SK-MEL-5 (cell line): ENCODE measurements around the gene CD244. TPM values are rescaled to one million over a fixed set of nuclear protein-coding genes. Genes with fewer than 3 reads are reported as not detected.
"Not testable (repeated sequence)": the region's sequence is repeated elsewhere in the genome, so short reads cannot be mapped to it uniquely, and the experiment has no call there.

Experiments
- DNase-seq: peaks from one replicate; pipeline ENCODE4 v3.0.0-alpha.2; 2016; ENCODE audit warnings: low read depth, low spot score
- in situ Hi-C: cut with HindIII; loops from 2 replicates; pipeline ENCODE4 v1.10.0; 2016; ENCODE audit warnings: low sequenced_read_pairs, high pct_unique_total_duplicates, low pct_unique_long_range_greater_than_20kb
- total RNA-seq: library from RNA; depleted of rRNA; stranded (reverse); fragments of >200 nt; shearing (Covaris generic); gene quantifications from 2 replicates; pipeline ENCODE4 v1.2.3, GENCODE V29; 2014

CD244 gene
- total RNA-seq, 1 experiment from 2014 or later: 0.05 TPM

DNA sequence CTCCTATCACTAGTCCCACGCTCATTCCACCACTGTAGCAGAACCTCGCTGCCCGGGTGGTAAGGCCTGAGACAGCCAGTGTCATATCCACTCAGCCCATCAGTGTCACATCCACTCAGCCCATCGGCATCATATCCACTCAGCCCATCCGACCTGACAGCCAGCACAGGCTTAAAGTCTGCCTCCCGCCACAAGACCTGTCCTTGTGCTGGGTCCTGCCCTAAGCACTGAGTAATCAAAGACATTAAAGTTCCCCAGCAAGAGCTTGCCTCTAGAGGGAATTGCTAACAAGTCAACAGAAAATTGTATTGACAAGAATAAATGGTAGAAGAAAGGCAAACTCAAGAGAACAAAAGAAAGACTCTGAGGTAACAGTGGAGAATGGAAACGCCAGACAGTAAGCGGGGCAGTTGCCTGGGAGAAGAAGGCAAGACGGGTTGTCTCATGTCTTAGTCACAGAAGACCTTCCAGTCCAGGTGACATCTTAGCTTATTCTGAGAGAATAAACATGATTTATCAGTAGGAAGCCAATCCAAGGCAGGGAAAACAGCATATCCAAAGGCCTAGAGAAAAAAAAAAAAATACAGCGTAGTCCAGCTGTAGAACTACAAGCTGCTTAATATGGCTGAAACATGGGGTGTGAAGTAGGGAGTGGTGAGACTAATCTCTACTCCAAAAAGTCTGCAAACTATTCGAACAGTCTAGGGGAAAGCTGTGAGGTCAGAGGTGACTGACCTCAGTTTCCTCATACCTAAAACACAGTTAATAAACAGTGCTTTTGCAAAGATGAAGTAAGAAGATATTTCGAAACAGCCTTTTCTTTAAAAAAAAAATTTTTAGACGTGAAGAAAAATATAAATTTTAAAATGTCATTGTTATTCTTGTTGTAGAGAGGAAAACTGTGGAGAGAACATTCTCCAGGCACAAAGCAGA is 21.2 kb upstream of the CD244 start:
- DNase-seq: no peak
- in situ Hi-C loops: no loop called here

DNA sequence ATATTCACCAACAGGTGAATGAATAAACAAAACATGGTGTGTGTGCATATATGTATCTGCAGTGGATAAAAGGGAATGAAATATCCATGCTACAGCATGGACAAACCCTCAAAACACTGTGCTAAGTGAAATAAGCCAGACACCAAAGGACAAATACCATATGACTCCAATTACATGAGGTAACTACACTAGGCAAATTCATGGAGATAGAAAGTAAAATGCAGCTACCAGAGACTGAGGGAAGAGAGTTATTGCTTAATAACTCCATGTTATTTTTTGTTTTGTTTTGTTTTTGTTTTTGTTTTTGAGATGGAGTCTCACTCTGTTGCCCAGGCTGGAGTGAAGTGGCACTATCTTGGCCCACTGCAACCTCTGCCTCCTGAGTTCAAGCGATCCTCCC is 19.9 kb upstream of the CD244 start:
- DNase-seq: no peak
- in situ Hi-C loops: no loop called here

GRCh38 chr1:160881264-160881663 is 18.6 kb upstream of the CD244 start:
- in situ Hi-C loops, DNase-seq: not testable (repeated sequence)

DNA sequence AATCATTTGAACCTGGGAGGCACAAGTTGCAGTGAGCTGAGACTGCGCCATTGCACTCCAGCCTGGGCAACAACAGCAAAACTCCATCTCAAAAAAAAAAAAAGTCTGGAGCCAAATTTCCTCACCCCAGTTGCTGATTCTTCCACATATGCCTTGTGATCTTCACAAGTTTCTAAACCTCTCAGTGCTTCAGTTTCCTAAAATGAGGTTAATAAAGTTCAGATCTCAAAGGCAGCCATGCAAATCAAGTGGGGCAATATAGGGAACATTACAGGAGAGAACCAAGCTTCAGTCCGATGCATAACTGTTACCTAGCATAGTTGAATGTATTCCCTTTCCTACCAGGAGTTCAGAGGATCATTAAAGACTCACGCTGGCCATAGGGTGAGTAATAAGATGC is 17.5 kb upstream of the CD244 start:
- no peak for DNase-seq
- in situ Hi-C loops: no loop called here

DNA sequence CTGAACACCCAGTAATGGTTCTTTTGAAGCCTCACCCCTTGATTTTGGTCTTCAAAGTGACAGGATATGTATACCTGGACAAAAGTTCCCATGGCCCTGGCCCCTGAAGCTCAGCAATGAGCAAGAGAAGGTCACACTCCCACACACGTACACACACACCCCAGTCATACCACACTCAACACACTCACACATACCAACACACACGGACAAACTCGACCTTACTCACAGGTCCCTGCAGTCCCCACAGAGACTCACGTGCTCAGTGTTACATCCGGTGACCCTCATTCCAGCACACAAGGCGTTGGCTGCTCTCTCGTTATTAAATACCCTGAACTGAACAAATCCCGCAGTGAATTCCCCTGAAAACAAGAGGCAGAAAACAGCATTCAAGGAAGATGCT is 16.4 kb upstream of the CD244 start:
- in situ Hi-C loops: no loop called here
- DNase-seq: no peak

DNA sequence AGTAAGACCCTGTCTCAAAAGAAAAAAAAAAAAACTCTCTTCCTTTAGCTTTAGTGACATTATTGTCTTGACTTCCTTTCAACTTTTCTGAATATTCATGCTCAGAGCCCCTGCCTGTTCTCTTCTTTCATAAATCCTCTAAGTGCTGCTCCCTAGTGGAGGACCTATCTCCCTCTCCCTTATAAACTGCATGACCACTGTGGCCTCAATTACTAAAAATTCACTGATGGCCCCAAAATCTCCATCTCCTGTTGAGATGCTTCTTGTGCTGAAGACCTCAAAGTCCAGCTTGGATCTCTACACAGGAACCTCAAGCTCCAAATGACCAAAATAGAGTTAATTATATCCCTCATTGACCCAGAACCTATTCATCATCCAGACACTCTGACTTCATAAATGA is 14.5 kb upstream of the CD244 start:
- DNase-seq: peak; percentile 56
- in situ Hi-C loops: no loop called here

- DNase-seq: no peak
These were observed 13.6 kb upstream of the CD244 start for GRCh38 chr1:160876311-160876710.

GRCh38 chr1:160875591-160875990 is 12.9 kb upstream of the CD244 start:
- DNase-seq, in situ Hi-C loops: not testable (repeated sequence)

More at GRCh38 chr1:160876311-160876710, 13.6 kb upstream of the CD244 start:
- in situ Hi-C loops: no loop called here

DNA sequence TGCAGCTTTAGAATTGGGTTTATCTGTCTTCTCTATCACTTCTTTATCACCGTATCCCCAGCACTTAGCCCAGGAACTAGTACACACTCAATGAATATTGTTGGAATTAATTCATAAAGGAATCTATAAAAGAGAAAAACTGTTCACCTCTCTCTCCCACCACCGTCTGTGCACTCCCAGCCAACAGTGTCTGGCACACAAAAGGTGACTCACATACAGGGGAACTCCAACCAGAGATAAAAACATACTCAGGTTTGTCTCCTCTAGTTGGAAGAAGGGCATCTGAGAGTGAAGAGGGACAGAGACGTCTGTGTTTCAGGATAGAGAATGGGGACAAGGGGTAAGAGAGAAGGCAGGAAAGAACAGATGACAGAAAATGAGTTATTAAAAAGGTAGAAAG is 12.2 kb upstream of the CD244 start:
- in situ Hi-C loops: no loop called here
- DNase-seq: no peak

GRCh38 chr1:160868141-160868540 is 5.5 kb upstream of the CD244 start:
- in situ Hi-C loops: no loop called here

DNA sequence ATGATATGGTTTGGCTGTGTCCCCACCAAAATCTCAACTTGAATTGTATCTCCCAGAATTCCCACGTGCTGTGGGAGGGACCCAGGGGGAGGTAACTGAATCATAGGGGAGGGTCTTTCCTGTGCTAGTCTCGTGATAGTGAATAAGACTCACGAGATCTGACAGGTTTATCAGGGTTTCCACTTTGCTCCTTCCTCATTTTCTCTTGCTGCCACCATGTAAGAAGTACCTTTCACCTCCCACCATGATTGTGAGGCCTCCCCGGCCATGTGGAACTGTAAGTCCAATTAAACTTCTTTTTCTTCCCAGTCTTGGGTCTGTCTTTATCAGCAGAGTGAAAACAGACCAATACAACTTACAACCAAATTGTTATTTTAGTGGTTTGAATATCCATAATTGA is 5.0 kb upstream of the CD244 start:
- DNase-seq: not testable (repeated sequence)

More at GRCh38 chr1:160868141-160868540, 5.5 kb upstream of the CD244 start:
- DNase-seq: no peak

GRCh38 chr1:160866695-160867260 is 4.1 kb upstream of the CD244 start:
- DNase-seq: no peak
- in situ Hi-C loops: no loop called here

More for the DNA sequence above, 5.0 kb upstream of the CD244 start:
- in situ Hi-C loops: not testable (repeated sequence)

- DNase-seq: no peak
- in situ Hi-C loops: no loop called here
These were observed 3.5 kb upstream of the CD244 start for GRCh38 chr1:160866001-160866694.

GRCh38 chr1:160865337-160865736 is 2.6 kb upstream of the CD244 start:
- in situ Hi-C loops: no loop called here
- DNase-seq: no peak

GRCh38 chr1:160864173-160864572 is 1.5 kb upstream of the CD244 start:
- no peak for DNase-seq

DNA sequence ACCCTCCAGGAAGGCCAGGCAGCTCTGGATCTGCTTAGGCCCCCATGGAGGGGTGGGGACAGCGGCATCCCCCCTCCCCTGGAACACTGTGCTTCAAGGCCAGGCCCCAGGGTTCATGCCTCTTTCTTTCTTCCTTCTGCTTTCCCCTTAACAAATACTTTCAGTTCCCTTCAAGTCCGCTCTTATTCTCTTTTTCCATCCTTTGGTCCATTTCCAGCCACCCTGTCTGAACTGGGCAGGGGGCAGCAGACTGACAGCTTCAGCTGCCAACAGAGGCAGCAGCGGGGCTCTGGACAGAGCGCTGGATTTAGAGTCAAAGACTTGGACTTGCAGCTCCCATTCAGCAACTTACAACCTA is 1.1 kb upstream of the CD244 start:
- DNase-seq: no peak
- in situ Hi-C loops: no loop called here

More at GRCh38 chr1:160864173-160864572, 1.5 kb upstream of the CD244 start:
- in situ Hi-C loops: no loop called here

- in situ Hi-C loops: no loop called here
- no peak for DNase-seq
These were observed 530 bp upstream of the CD244 start for GRCh38 chr1:160863061-160863773.
